ENCODE data around the gene DPPA2. TPM values are rescaled to one million over a fixed set of nuclear protein-coding genes. Genes with fewer than 3 reads are reported as not detected.

The DPPA2 gene
- total RNA-seq, 1 experiment from 2014 or later, result not detected

DNA sequence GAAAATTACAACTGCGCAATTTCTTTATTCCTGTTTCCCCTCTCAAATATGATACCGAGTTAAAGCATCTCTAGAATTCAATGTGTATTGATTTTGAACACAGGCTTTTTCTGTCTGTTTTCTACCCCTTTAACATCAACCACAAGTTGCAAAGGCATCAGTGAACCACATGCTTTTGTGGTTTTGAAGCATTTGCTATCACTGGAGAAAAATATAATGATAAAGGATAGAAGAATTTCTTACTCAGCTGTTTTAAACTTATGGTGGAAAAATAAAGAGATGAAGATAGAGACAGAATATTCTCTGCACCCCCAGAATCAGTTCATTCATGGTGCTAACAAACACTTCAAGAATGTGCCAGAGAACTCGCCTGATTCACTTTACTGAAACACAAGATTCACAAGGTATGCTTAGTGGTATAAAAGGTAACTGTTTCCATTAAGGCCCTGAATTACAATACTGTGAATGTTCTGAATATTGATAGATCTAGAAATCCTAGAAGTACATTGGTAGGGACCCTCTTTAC is 30.5 kb upstream of the DPPA2 start:
- H3F3A ChIP-seq (ENCODE audit: insufficient read depth, low read depth), result no peaks in the 10 kb centered on the region
- no peaks in the 10 kb centered on the region for H3K36me3 ChIP-seq (ENCODE audit: low read depth)
- H2AFZ ChIP-seq, result no peak overlapping the region
- no peaks in the 10 kb centered on the region; the same call in 1 of the 2 replicates for H4K20me1 ChIP-seq (ENCODE audit: insufficient read depth)
- no TSS peak for BruUV-seq (replicated peaks)
- no peak for DNase-seq
- H3K9me2 ChIP-seq (ENCODE audit: insufficient read depth), result no peaks in the 10 kb centered on the region
- no peak overlapping the region for H3K27ac ChIP-seq
- POLR2A ChIA-PET (ENCODE audit: unreplicated experiment), result no interaction called here
- no peak for TF ChIP-seq EZH2 (IDR thresholded peaks at IDR 0.05; ENCODE audit: low read depth)
- TF ChIP-seq, protein P1, sequence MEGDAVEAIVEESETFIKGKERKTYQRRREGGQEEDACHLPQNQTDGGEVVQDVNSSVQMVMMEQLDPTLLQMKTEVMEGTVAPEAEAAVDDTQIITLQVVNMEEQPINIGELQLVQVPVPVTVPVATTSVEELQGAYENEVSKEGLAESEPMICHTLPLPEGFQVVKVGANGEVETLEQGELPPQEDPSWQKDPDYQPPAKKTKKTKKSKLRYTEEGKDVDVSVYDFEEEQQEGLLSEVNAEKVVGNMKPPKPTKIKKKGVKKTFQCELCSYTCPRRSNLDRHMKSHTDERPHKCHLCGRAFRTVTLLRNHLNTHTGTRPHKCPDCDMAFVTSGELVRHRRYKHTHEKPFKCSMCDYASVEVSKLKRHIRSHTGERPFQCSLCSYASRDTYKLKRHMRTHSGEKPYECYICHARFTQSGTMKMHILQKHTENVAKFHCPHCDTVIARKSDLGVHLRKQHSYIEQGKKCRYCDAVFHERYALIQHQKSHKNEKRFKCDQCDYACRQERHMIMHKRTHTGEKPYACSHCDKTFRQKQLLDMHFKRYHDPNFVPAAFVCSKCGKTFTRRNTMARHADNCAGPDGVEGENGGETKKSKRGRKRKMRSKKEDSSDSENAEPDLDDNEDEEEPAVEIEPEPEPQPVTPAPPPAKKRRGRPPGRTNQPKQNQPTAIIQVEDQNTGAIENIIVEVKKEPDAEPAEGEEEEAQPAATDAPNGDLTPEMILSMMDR (conservative IDR thresholded peaks at IDR 0.05), result no peak
- CTCF ChIA-PET, result no interaction called here
- H3K4me2 ChIP-seq, result no peak overlapping the region
- intact Hi-C loops (cut with micrococcal nuclease; ENCODE audit: unreplicated experiment), result no loop called here
- H3K9me3 ChIP-seq (ENCODE audit: insufficient read depth, low read depth), result no peaks in the 10 kb centered on the region
- no peaks in the 10 kb centered on the region for H3K79me2 ChIP-seq (ENCODE audit: low read depth)
- no peaks in the 10 kb centered on the region for H3K4me1 ChIP-seq (replicated peaks; ENCODE audit: insufficient read depth)
- no peak overlapping the region for H3K4me3 ChIP-seq
- H3K27me3 ChIP-seq (ENCODE audit: insufficient read depth, low read depth), result no peaks in the 10 kb centered on the region

DNA sequence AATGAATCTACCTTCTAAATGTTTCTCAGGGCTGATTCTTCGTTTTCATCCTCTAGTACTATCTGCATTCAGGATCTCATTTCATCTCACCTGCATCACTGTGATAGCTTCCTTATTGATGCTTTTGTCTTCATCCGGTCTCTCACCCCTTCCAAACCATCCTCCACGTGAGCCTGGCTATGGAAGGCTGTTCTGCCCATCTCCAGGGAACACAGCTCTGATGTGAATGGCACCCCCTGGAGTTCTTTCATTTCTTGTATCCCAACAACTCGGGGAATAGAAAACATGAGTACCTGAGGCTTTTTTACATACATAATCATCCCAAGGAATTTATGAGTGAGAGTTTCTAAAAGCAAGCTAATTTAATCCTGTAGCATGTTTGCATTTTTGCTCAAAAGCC is 29.8 kb upstream of the DPPA2 start:
- no peaks in the 10 kb centered on the region for H3K9me3 ChIP-seq (ENCODE audit: insufficient read depth, low read depth)
- intact Hi-C loops (cut with micrococcal nuclease; ENCODE audit: unreplicated experiment), result no loop called here
- CTCF ChIA-PET, result no interaction called here

DNA sequence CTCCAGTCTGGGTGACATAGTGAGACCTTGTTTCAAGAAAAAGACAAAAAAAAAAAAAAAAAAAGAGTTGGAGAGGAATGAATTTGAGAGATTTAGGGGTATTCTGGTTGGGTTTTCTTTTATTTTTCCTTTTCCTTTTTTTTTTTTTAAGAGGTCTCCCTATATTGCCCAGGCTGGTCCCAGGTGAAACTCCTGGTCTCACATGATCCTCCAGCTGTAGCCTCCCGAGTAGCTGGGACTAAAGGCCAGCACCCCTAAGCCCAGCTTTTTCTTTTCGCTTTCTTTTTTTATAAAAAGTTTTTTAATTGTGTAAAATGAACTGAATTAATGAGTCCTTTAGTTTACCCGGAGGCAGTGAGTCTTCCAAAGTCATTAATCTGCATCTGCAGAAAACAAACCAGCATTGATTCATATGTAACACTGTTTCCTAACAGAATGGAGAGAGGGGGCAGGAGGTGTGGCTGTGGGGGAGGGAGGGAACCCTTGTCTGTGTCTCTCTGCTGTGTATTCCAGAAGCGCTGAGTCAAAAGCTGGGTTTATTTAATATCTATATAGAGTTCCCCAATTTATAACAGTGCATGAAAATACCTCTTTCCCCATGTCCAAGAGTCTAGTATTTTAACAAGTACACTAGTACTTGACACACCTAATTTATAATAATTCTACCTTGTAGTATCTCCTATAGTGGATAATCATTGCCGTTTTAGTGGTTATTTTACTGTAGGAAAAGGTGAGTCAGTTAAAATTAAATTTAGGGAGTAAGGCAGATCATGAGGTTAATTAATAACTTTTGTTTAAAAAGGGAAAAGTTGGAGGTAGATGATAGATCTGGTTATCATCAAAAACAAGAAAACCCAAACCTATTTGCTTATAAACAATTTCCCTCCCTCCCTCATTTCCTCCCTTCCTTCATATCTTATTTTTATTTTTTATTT is 23.7 kb upstream of the DPPA2 start:
- POLR2A ChIA-PET (ENCODE audit: unreplicated experiment), result no interaction called here
- H3K79me2 ChIP-seq (ENCODE audit: low read depth), result no peaks in the 10 kb centered on the region
- no peaks in the 10 kb centered on the region for H3K27me3 ChIP-seq (ENCODE audit: insufficient read depth, low read depth)
- H3F3A ChIP-seq (ENCODE audit: insufficient read depth, low read depth), result no peaks in the 10 kb centered on the region
- no peaks in the 10 kb centered on the region for H3K4me1 ChIP-seq (replicated peaks; ENCODE audit: insufficient read depth)
- H2AFZ ChIP-seq, result no peak overlapping the region
- no peak overlapping the region for H3K4me2 ChIP-seq
- H3K9me3 ChIP-seq (ENCODE audit: insufficient read depth, low read depth), result no peaks in the 10 kb centered on the region
- H3K27ac ChIP-seq, result no peak overlapping the region
- H3K36me3 ChIP-seq (ENCODE audit: low read depth), result no peaks in the 10 kb centered on the region
- no TSS peak for BruUV-seq (replicated peaks)
- no peaks in the 10 kb centered on the region for H3K9me2 ChIP-seq (ENCODE audit: insufficient read depth)
- intact Hi-C loops (cut with micrococcal nuclease; ENCODE audit: unreplicated experiment), result no loop called here
- DNase-seq, result no peak
- H3K4me3 ChIP-seq, result no peak overlapping the region
- no peaks in the 10 kb centered on the region for H4K20me1 ChIP-seq (ENCODE audit: insufficient read depth)
- CTCF ChIA-PET, result no interaction called here
- TF ChIP-seq, protein P1 (conservative IDR thresholded peaks at IDR 0.05), result no peak
- TF ChIP-seq EZH2 (IDR thresholded peaks at IDR 0.05; ENCODE audit: low read depth), result no peak

More for the DNA sequence above, 29.8 kb upstream of the DPPA2 start:
- no peaks in the 10 kb centered on the region for H3K4me1 ChIP-seq (replicated peaks; ENCODE audit: insufficient read depth)
- H3K27me3 ChIP-seq (ENCODE audit: insufficient read depth, low read depth), result no peaks in the 10 kb centered on the region
- no peak overlapping the region for H3K4me3 ChIP-seq
- TF ChIP-seq, protein P1 (conservative IDR thresholded peaks at IDR 0.05), result no peak
- TF ChIP-seq EZH2 (IDR thresholded peaks at IDR 0.05; ENCODE audit: low read depth), result no peak
- H4K20me1 ChIP-seq (ENCODE audit: insufficient read depth), result no peaks in the 10 kb centered on the region; the same call in 1 of the 2 replicates
- POLR2A ChIA-PET (ENCODE audit: unreplicated experiment), result no interaction called here
- H3K79me2 ChIP-seq (ENCODE audit: low read depth), result no peaks in the 10 kb centered on the region
- no peaks in the 10 kb centered on the region for H3K9me2 ChIP-seq (ENCODE audit: insufficient read depth)
- no peaks in the 10 kb centered on the region for H3K36me3 ChIP-seq (ENCODE audit: low read depth)
- no peak overlapping the region for H3K4me2 ChIP-seq
- no peak for DNase-seq
- BruUV-seq (replicated peaks), result no TSS peak
- no peak overlapping the region for H3K27ac ChIP-seq
- no peak overlapping the region for H2AFZ ChIP-seq
- H3F3A ChIP-seq (ENCODE audit: insufficient read depth, low read depth), result no peaks in the 10 kb centered on the region

All from PC-9 (cell line).